PC-3 (cell line): Measurements from ENCODE around the gene MAEA. TPM values are rescaled to one million over a fixed set of nuclear protein-coding genes. Genes with fewer than 3 reads are reported as not detected.

Experiments used
- ATAC-seq: fragments of 200-7000 bp; cut with Tn5 transposase; 2 replicates; pipeline ENCODE4 v1.9.1; 2020; ENCODE audit warnings: mild to moderate bottlenecking, moderate library complexity
- BruUV-seq: library from RNA; stranded (reverse); fragments of 400-500 nt; replicated peaks from 2 replicates; lab custom pipeline; 2021; lab: Mats Ljungman, UMichigan
- CTCF ChIA-PET: fragments of 300-600 bp; sonication (Branson Sonifier 250); formaldehyde crosslinking; loops from one replicate; lab custom pipeline; 2022; ENCODE audit warnings: antibody characterized with exemption; lab: Charles Lee
- POLR2A ChIA-PET: fragments of 300-600 bp; sonication (Branson Sonifier 250); formaldehyde crosslinking; loops from one replicate; lab custom pipeline; 2022; ENCODE audit warnings: antibody characterized with exemption; ENCODE audit not compliant: unreplicated experiment; lab: Charles Lee
- DNase-seq: peaks from one replicate; pipeline ENCODE4 v3.0.0-alpha.2; 2015
- H2AFZ ChIP-seq: fragments of 300-600 bp; sonication (generic); 2 replicates; pipeline ENCODE4 v1.6.0; 2016; ENCODE audit warnings: antibody characterized with exemption, low read length
- H3F3A ChIP-seq: fragments of 300-600 bp; sonication (generic); one replicate; pipeline ENCODE4 v1.6.0; 2017; ENCODE audit warnings: antibody characterized with exemption, low read length, control low read depth, mild to moderate bottlenecking; ENCODE audit not compliant: unreplicated experiment
- H3K27ac ChIP-seq: fragments of 300-600 bp; sonication (generic); 2 replicates; pipeline ENCODE4 v1.5.1; 2016; ENCODE audit warnings: mild to moderate bottlenecking, low read length
- H3K27me3 ChIP-seq: fragments of 300-600 bp; sonication (generic); 2 replicates; pipeline ENCODE4 v1.6.1; 2016; ENCODE audit warnings: low read length, mixed read lengths
- H3K36me3 ChIP-seq: fragments of 300-600 bp; sonication (generic); 2 replicates; pipeline ENCODE4 v1.6.1; 2016; ENCODE audit warnings: low read depth, mixed run types, low read length, mixed read lengths
- H3K4me1 ChIP-seq: fragments of 300-600 bp; sonication (generic); 2 replicates; pipeline ENCODE4 v1.5.1; 2016; ENCODE audit warnings: low read length; ENCODE audit not compliant: insufficient read depth
- H3K4me2 ChIP-seq: fragments of 300-600 bp; sonication (generic); 2 replicates; pipeline ENCODE4 v1.6.0; 2016; ENCODE audit warnings: low read length
- H3K4me3 ChIP-seq: fragments of 300-600 bp; sonication (generic); 2 replicates; pipeline ENCODE4 v1.5.1; 2016; ENCODE audit warnings: mild to moderate bottlenecking, low read length, mixed read lengths
- H3K79me2 ChIP-seq: fragments of 300-600 bp; sonication (generic); 2 replicates; pipeline ENCODE4 v1.6.1; 2017; ENCODE audit warnings: low read length, mixed read lengths
- H3K9ac ChIP-seq: fragments of 300-600 bp; sonication (generic); 2 replicates; pipeline ENCODE4 v1.6.0; 2016; ENCODE audit warnings: mild to moderate bottlenecking, low read length
- H3K9me2 ChIP-seq: fragments of 300-600 bp; sonication (generic); replicated peaks from 2 replicates; pipeline ENCODE4 v1.6.1; 2016; ENCODE audit warnings: mixed run types, low read length, mixed read lengths
- H3K9me3 ChIP-seq: fragments of 300-600 bp; sonication (generic); 2 replicates; pipeline ENCODE4 v1.6.1; 2016; ENCODE audit warnings: low read length, mixed read lengths
- H4K20me1 ChIP-seq: fragments of 300-600 bp; sonication (generic); 2 replicates; pipeline ENCODE4 v1.6.1; 2016; ENCODE audit warnings: low read length, mixed read lengths
- CTCF ChIP-seq: fragments of 300-600 bp; sonication (generic); conservative IDR thresholded peaks from 2 replicates; pipeline ENCODE4 v1.5.1; 2017; ENCODE audit warnings: antibody characterized with exemption, low read depth, mild to moderate bottlenecking, low read length
- EZH2 ChIP-seq: fragments of 300-600 bp; sonication (generic); IDR thresholded peaks from one replicate; pipeline ENCODE4 v1.6.1; 2017; ENCODE audit warnings: antibody characterized with exemption, mild to moderate bottlenecking, low read length; ENCODE audit not compliant: unreplicated experiment
- EZH2phosphoT487 ChIP-seq: fragments of 300-600 bp; sonication (generic); IDR thresholded peaks from 2 replicates; pipeline ENCODE4 v1.6.1; 2018; ENCODE audit warnings: mild to moderate bottlenecking, antibody characterized with exemption, low read length, borderline replicate concordance
- intact Hi-C: fragments of 100-400 bp; cut with micrococcal nuclease; formaldehyde crosslinking; loops from 2 replicates; pipeline ENCODE4 v1.9.0; 2023
- total RNA-seq: library from RNA; depleted of rRNA; stranded (reverse); fragments of >200 nt; gene quantifications from 2 replicates; pipeline ENCODE4 v1.2.3, GENCODE V29; 2014

The MAEA gene
- total RNA-seq, 1 experiment from 2014 or later: 48.1 TPM

- ChIA-PET POLR2A (no interaction called here), CTCF (no interaction called here)
- Histone ChIP-seq H3K27me3 (no peaks in the 10 kb centered on the region), H3K36me3 (no peaks in the 10 kb centered on the region), H3K9me2 (no peaks in the 10 kb centered on the region), H3K4me3 (no peak overlapping the region), H3K4me2 (no peak overlapping the region), H3K27ac (no peak overlapping the region), H3K9me3 (no peaks in the 10 kb centered on the region), H4K20me1 (no peaks in the 10 kb centered on the region), H3K4me1 (no peaks in the 10 kb centered on the region), H3F3A (no peaks in the 10 kb centered on the region), H3K79me2 (no peaks in the 10 kb centered on the region), H2AFZ (no peak overlapping the region), H3K9ac (no peak overlapping the region)
- no TSS peak for BruUV-seq
- TF ChIP-seq EZH2phosphoT487: no peak
- no peak for TF ChIP-seq EZH2
- TF ChIP-seq CTCF: no peak
- intact Hi-C loops: no loop called here
- no peak for ATAC-seq
- no peak for DNase-seq
These were observed 73.8 kb downstream of the MAEA start for GRCh38 chr4:1363513-1363912.

- DNase-seq: no peak
- Histone ChIP-seq H3K9me2 (no peaks in the 10 kb centered on the region), H3F3A (no peaks in the 10 kb centered on the region), H3K9me3 (no peaks in the 10 kb centered on the region), H3K4me1 (no peaks in the 10 kb centered on the region), H4K20me1 (no peaks in the 10 kb centered on the region), H2AFZ (no peak overlapping the region), H3K9ac (no peak overlapping the region), H3K27me3 (no peaks in the 10 kb centered on the region), H3K4me2 (no peak overlapping the region), H3K27ac (no peak overlapping the region), H3K79me2 (no peaks in the 10 kb centered on the region), H3K36me3 (no peaks in the 10 kb centered on the region), H3K4me3 (no peak overlapping the region)
- POLR2A ChIA-PET: no interaction called here
- no peak for ATAC-seq
- TF ChIP-seq EZH2phosphoT487 (no peak), EZH2 (no peak), CTCF (no peak)
- BruUV-seq: no TSS peak
- intact Hi-C loops: no loop called here
- CTCF ChIA-PET: no interaction called here
These were observed 74.5 kb downstream of the MAEA start for GRCh38 chr4:1364217-1364616.

- H3K9me3 ChIP-seq: no peaks in the 10 kb centered on the region
- POLR2A ChIA-PET: no interaction called here
- CTCF ChIA-PET: no interaction called here
- H3K9me2 ChIP-seq: no peaks in the 10 kb centered on the region
- BruUV-seq: no TSS peak
- no peaks in the 10 kb centered on the region for H3K27me3 ChIP-seq
- ATAC-seq (no peak), DNase-seq (no peak)
- no peaks in the 10 kb centered on the region for H4K20me1 ChIP-seq
- H3K4me1 ChIP-seq: no peaks in the 10 kb centered on the region
- H3K4me3 ChIP-seq: no peak overlapping the region
- H3K79me2 ChIP-seq: no peaks in the 10 kb centered on the region
- no peak overlapping the region for H3K9ac ChIP-seq
- TF ChIP-seq CTCF: no peak
- TF ChIP-seq EZH2phosphoT487: no peak
- TF ChIP-seq EZH2: no peak
- no peak overlapping the region for H3K4me2 ChIP-seq
- H3F3A ChIP-seq: no peaks in the 10 kb centered on the region
- H2AFZ ChIP-seq: no peak overlapping the region
- intact Hi-C loops: no loop called here
- no peak overlapping the region for H3K27ac ChIP-seq
- H3K36me3 ChIP-seq: no peaks in the 10 kb centered on the region
These were observed 75.1 kb downstream of the MAEA start for GRCh38 chr4:1364748-1365147.
